ENCODE results near the gene PAPOLB. TPM values are rescaled to one million over a fixed set of nuclear protein-coding genes. Genes with fewer than 3 reads are reported as not detected.

The PAPOLB gene
- total RNA-seq, 3 donors from 2014 or later (not counting 1 experiment from before 2014, with no cell fraction given) = 0.14 to 0.36 (median 0.20) TPM

DNA sequence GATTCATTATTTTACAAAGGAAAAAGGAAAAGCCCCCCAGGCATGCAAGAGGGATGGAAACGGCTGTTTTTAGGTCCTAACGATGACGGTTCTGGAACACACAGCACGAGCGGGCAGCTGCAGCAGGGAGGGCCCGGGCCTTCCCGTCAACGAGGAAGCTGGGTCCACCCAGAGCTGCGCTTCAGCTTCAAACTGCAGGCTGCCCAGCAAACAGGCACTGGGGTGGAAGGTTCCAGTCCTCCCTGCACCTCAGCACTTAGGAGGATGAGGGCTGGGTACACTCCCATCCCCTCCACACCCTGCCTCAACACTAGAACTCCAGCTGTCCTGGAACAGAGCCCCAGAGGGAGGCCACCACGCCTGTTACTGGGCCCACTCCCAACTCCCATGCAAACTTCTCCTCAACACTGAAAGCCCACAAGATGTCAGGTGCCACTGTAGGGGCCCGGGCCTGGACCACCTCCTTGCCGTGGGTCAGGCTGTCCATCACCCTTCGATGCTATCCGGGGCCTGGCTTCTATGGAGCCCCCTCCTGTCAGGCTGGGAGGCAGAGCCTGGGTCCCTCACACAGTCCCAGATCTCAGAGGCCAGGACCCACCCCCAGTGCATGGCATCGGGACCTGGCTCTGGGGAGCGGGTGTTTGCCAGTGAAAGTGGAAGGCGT lies 33.0 kb downstream of the PAPOLB start:
- Histone ChIP-seq H3K27ac (ENCODE audit: low read length) (no peak overlapping the region), H3K36me3 (ENCODE audit: control insufficient read depth, insufficient read depth, low read length) (no peaks in the 10 kb centered on the region), H3K4me3 (ENCODE audit: low read length) (no peak overlapping the region), H3K4me1 (ENCODE audit: control insufficient read depth, insufficient read depth, low read length) (no peaks in the 10 kb centered on the region), H3K27me3 (ENCODE audit: control insufficient read depth, insufficient read depth, low read length) (no peaks in the 10 kb centered on the region), H3K9me3 (ENCODE audit: control insufficient read depth, insufficient read depth, low read length) (no peaks in the 10 kb centered on the region)
- ATAC-seq (no peak), DNase-seq (no peak)
- TF ChIP-seq, protein P1, sequence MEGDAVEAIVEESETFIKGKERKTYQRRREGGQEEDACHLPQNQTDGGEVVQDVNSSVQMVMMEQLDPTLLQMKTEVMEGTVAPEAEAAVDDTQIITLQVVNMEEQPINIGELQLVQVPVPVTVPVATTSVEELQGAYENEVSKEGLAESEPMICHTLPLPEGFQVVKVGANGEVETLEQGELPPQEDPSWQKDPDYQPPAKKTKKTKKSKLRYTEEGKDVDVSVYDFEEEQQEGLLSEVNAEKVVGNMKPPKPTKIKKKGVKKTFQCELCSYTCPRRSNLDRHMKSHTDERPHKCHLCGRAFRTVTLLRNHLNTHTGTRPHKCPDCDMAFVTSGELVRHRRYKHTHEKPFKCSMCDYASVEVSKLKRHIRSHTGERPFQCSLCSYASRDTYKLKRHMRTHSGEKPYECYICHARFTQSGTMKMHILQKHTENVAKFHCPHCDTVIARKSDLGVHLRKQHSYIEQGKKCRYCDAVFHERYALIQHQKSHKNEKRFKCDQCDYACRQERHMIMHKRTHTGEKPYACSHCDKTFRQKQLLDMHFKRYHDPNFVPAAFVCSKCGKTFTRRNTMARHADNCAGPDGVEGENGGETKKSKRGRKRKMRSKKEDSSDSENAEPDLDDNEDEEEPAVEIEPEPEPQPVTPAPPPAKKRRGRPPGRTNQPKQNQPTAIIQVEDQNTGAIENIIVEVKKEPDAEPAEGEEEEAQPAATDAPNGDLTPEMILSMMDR (IDR thresholded peaks at IDR 0.05) = no peak
- no peak overlapping the region for H3K4me3 Mint-ChIP-seq
- H3K27ac Mint-ChIP-seq = no peak overlapping the region
- 89% methylated on average over 17 of the region's 17 CpGs for WGBS (ENCODE audit: insufficient coverage)
- no peaks in the 10 kb centered on the region for H3K9me3 Mint-ChIP-seq
- H3K4me1 Mint-ChIP-seq = peaks cover 0 to 5% of the 10 kb centered on the region in 2 donors
- peaks cover 0 to 2% of the 10 kb centered on the region in 2 donors for H3K27me3 Mint-ChIP-seq (ENCODE audit: low read depth in 2 of 2)
- H3K36me3 Mint-ChIP-seq = no peaks in the 10 kb centered on the region
- intact Hi-C loops (cut with micrococcal nuclease) = no loop called here

GRCh38 chr7:4825081-4825480 lies 36.7 kb downstream of the PAPOLB start:
- TF ChIP-seq, protein P1 (IDR thresholded peaks at IDR 0.05) = no peak
- ATAC-seq (no peak), DNase-seq (no peak)
- Histone ChIP-seq H3K36me3 (ENCODE audit: control insufficient read depth, insufficient read depth, low read length) (no peaks in the 10 kb centered on the region), H3K27me3 (ENCODE audit: control insufficient read depth, insufficient read depth, low read length) (no peaks in the 10 kb centered on the region), H3K4me3 (ENCODE audit: low read length) (no peak overlapping the region), H3K9me3 (ENCODE audit: control insufficient read depth, insufficient read depth, low read length) (no peaks in the 10 kb centered on the region), H3K4me1 (ENCODE audit: control insufficient read depth, insufficient read depth, low read length) (no peaks in the 10 kb centered on the region), H3K27ac (ENCODE audit: low read length) (no peak overlapping the region)
- WGBS (ENCODE audit: insufficient coverage) = 91% methylated on average over 14 of the region's 15 CpGs
- peaks cover 0 to 3% of the 10 kb centered on the region in 2 donors for H3K4me1 Mint-ChIP-seq
- H3K27me3 Mint-ChIP-seq (ENCODE audit: low read depth in 2 of 2) = peaks cover 0 to 2% of the 10 kb centered on the region in 2 donors
- H3K27ac Mint-ChIP-seq = no peak overlapping the region
- H3K4me3 Mint-ChIP-seq = no peak overlapping the region
- no peaks in the 10 kb centered on the region for H3K9me3 Mint-ChIP-seq
- intact Hi-C loops (cut with micrococcal nuclease) = no loop called here
- no peaks in the 10 kb centered on the region for H3K36me3 Mint-ChIP-seq

DNA sequence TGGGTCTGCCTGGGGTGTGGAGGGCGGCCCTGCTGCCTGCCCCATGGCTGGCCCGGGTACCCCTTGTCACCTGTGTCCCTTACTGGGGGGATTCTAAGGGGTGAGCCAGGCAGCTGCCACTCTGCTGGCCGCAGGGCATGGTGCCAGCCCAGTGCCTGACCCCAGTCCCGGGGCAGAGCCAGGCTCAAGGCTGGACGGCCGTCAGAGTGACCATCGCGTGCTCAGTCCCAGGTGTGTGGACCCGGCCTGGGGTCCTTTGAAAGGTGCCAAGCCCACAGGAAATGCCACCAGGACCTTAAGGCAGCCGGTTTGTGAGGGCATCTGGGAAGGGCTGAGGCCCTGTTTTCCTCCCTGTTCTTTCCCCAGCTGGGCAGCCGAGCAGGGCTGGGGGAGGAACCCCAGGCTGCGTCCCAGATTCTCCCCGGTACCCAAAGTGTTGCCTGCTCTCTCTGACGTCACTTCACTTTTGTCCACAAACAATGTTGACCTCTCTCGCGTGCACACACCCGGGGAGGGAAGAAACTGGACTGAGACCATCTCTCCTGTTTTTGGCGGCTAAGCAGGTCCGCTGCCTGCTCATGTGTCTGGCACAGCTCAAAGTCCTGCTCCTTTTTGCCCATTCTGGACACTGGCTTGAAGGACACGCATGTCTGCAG lies 37.6 kb downstream of the PAPOLB start:
- Histone ChIP-seq H3K27ac (ENCODE audit: low read length) (no peak overlapping the region), H3K9me3 (ENCODE audit: control insufficient read depth, insufficient read depth, low read length) (no peaks in the 10 kb centered on the region), H3K4me1 (ENCODE audit: control insufficient read depth, insufficient read depth, low read length) (no peaks in the 10 kb centered on the region), H3K4me3 (ENCODE audit: low read length) (no peak overlapping the region), H3K27me3 (ENCODE audit: control insufficient read depth, insufficient read depth, low read length) (no peaks in the 10 kb centered on the region), H3K36me3 (ENCODE audit: control insufficient read depth, insufficient read depth, low read length) (no peaks in the 10 kb centered on the region)
- intact Hi-C loops (cut with micrococcal nuclease) = no loop called here
- ATAC-seq (no peak), DNase-seq (no peak)
- Mint-ChIP-seq H3K36me3 (no peaks in the 10 kb centered on the region), H3K9me3 (no peaks in the 10 kb centered on the region), H3K4me3 (no peak overlapping the region), H3K27ac (no peak overlapping the region), H3K4me1 (no peaks in the 10 kb centered on the region), H3K27me3 (ENCODE audit: low read depth in 2 of 2) (peaks cover 0 to 2% of the 10 kb centered on the region in 2 donors)
- WGBS (ENCODE audit: insufficient coverage) = 89% methylated on average over 20 of the region's 20 CpGs
- TF ChIP-seq, protein P1 (IDR thresholded peaks at IDR 0.05) = no peak
